HepG2 (cell line): ENCODE data around the gene BICRA. TPM values are rescaled to one million over a fixed set of nuclear protein-coding genes. Genes with fewer than 3 reads are reported as not detected.
A peak's percentile ranks its signal among the peaks of the same experiment; 100 is the strongest.

Experiments
- AHDC1 ChIP-seq: sonication (generic); formaldehyde crosslinking; IDR thresholded peaks from 2 replicates; pipeline ENCODE4 v1.5.1; 2020; ENCODE audit warnings: mild to moderate bottlenecking, missing genetic modification reagents, borderline replicate concordance
- ATF2 ChIP-seq: sonication (generic); formaldehyde crosslinking; IDR thresholded peaks from 2 replicates; pipeline ENCODE4 v1.4.0; 2020; ENCODE audit warnings: missing genetic modification reagents
- EHMT2 ChIP-seq: fragments of 200-600 bp; sonication (generic); IDR thresholded peaks from 2 replicates; pipeline ENCODE4 v1.7.0; 2017; ENCODE audit warnings: antibody characterized with exemption, low read depth, low read length, borderline replicate concordance
- FOSL1 ChIP-seq: sonication (generic); formaldehyde crosslinking; IDR thresholded peaks from 2 replicates; pipeline ENCODE4 v1.9.0; 2021; ENCODE audit warnings: missing genetic modification reagents, borderline replicate concordance
- HNF4G ChIP-seq, 2 experiments: sonication (generic) in 1 of 2; formaldehyde crosslinking in 1 of 2; IDR thresholded peaks; 2 replicates each; pipeline versions ENCODE4 v1.4.0 to v1.6.1; 2011 to 2020; ENCODE audit warnings: borderline replicate concordance in 2 of 2, low read depth in 2 of 2, mild to moderate bottlenecking in 2 of 2, low read length in 1 of 2, missing genetic modification reagents in 1 of 2, moderate library complexity in 1 of 2
- HNRNPK ChIP-seq: fragments of 200-400 bp; formaldehyde crosslinking; IDR thresholded peaks from 2 replicates; pipeline ENCODE4 v1.6.1; 2018; ENCODE audit warnings: low read length, low read depth, moderate library complexity, mild to moderate bottlenecking; ENCODE audit not compliant: poor library complexity, severe bottlenecking
- KAT7 ChIP-seq: IDR thresholded peaks from 2 replicates; pipeline ENCODE4 v1.6.1; 2018; ENCODE audit warnings: borderline replicate concordance, missing compliant biosample characterization
- KMT2A ChIP-seq: sonication (generic); formaldehyde crosslinking; IDR thresholded peaks from 2 replicates; pipeline ENCODE4 v1.4.0; 2020; ENCODE audit warnings: missing genetic modification reagents
- MED1 ChIP-seq: sonication (generic); formaldehyde crosslinking; IDR thresholded peaks from 2 replicates; pipeline ENCODE4 v1.4.0; 2020; ENCODE audit warnings: missing genetic modification reagents
- ONECUT2 ChIP-seq: sonication (generic); formaldehyde crosslinking; IDR thresholded peaks from 2 replicates; pipeline ENCODE4 v1.4.0; 2020; ENCODE audit warnings: missing genetic modification reagents
- RARA ChIP-seq: IDR thresholded peaks from 2 replicates; pipeline ENCODE4 v1.6.1; 2016; ENCODE audit warnings: missing genetic modification reagents, missing compliant biosample characterization
- RFX1 ChIP-seq: fragments of 450-650 bp; IDR thresholded peaks from 2 replicates; pipeline ENCODE4 v1.6.1; 2017
- SOX13 ChIP-seq, 3 experiments: fragments of 450-650 bp in 1 of 3; sonication (generic) in 1 of 3; formaldehyde crosslinking in 1 of 3; IDR thresholded peaks in 2 of 3; conservative IDR thresholded peaks in 1 of 3; 2 replicates each; pipeline versions ENCODE4 v1.5.0 to v1.6.1; 2016 to 2020; ENCODE audit warnings: antibody characterized with exemption in 1 of 3, mild to moderate bottlenecking in 1 of 3, missing compliant biosample characterization in 1 of 3, missing genetic modification reagents in 1 of 3, moderate library complexity in 1 of 3
- TARDBP ChIP-seq: sonication (generic); formaldehyde crosslinking; IDR thresholded peaks from 2 replicates; pipeline ENCODE4 v1.8.0; 2022; ENCODE audit warnings: mild to moderate bottlenecking, missing genetic modification reagents
- ZFP90 ChIP-seq: sonication (generic); formaldehyde crosslinking; IDR thresholded peaks from 2 replicates; pipeline ENCODE4 v1.8.0; 2022; ENCODE audit warnings: missing genetic modification reagents, mild to moderate bottlenecking, inconsistent platforms, borderline replicate concordance
- ZNF224 ChIP-seq: sonication (generic); formaldehyde crosslinking; IDR thresholded peaks from 2 replicates; pipeline ENCODE4 v1.5.0; 2020; ENCODE audit warnings: mild to moderate bottlenecking, missing genetic modification reagents
- ZNF296 ChIP-seq: sonication (generic); formaldehyde crosslinking; conservative IDR thresholded peaks from 2 replicates; pipeline ENCODE4 v1.5.0; 2020; ENCODE audit warnings: mild to moderate bottlenecking, missing genetic modification reagents
- ZNF333 ChIP-seq: sonication (generic); formaldehyde crosslinking; IDR thresholded peaks from 2 replicates; pipeline ENCODE4 v1.4.0; 2020; ENCODE audit warnings: mild to moderate bottlenecking, missing genetic modification reagents, borderline replicate concordance
- ZNF501 ChIP-seq: sonication (generic); formaldehyde crosslinking; IDR thresholded peaks from 2 replicates; pipeline ENCODE4 v1.5.1; 2020; ENCODE audit warnings: mild to moderate bottlenecking, moderate library complexity, missing genetic modification reagents
- ZNF577 ChIP-seq: sonication (generic); formaldehyde crosslinking; IDR thresholded peaks from 2 replicates; pipeline ENCODE4 v1.4.0; 2020; ENCODE audit warnings: mild to moderate bottlenecking, low read depth, missing genetic modification reagents, borderline replicate concordance
- ZNF746 ChIP-seq: sonication (generic); formaldehyde crosslinking; IDR thresholded peaks from 2 replicates; pipeline ENCODE4 v1.8.0; 2022; ENCODE audit warnings: mild to moderate bottlenecking, missing genetic modification reagents
- ZNF788 ChIP-seq: sonication (generic); formaldehyde crosslinking; IDR thresholded peaks from 2 replicates; pipeline ENCODE4 v1.5.0; 2020; ENCODE audit warnings: mild to moderate bottlenecking, missing genetic modification reagents, borderline replicate concordance
- ZNF792 ChIP-seq: IDR thresholded peaks from 2 replicates; pipeline ENCODE4 v1.6.1; 2016
- polyA plus RNA-seq, 8 experiments: library from polyadenylated mRNA; depleted of rRNA in 3 of 8; stranded (reverse) in 7 of 8; unstranded in 1 of 8; fragments of >200 nt; fragmentation: Illumina TruSeq in 4 of 8; extraction: Trizol in 4 of 8; gene quantifications; 2 replicates each; pipeline versions ENCODE4 v1.2.1 to v1.2.3, GENCODE V29; 2011 to 2016; ENCODE audit warnings: low read depth in 4 of 8, missing spikeins in 1 of 8, mixed read lengths in 1 of 8; ENCODE audit not compliant: insufficient read depth in 1 of 8
- total RNA-seq, 5 experiments: library from RNA; depleted of rRNA; stranded (reverse); fragments of >200 nt; fragmentation: Illumina TruSeq; extraction: Trizol; gene quantifications; 2 replicates each; pipeline ENCODE4 v1.2.3, GENCODE V29; 2016; ENCODE audit warnings: low read depth in 1 of 5

The BICRA gene
- total and polyA plus RNA-seq, 2 of the 13 experiments (the other 11 are each of a cell fraction or from before 2014, with no cell fraction given) = 0.55 to 0.71 TPM

- TF ChIP-seq ATF2 (CRISPR knock-in tag) (no peak; the same call in 1 of the 2 replicates), ZNF333 (CRISPR knock-in tag) (no peak), ZNF224 (CRISPR knock-in tag) (0 out of 2 replicates have a peak, but pooled peaks have one; percentile 33), ZNF501 (CRISPR knock-in tag) (0 out of 2 replicates have a peak, but pooled peaks have one; percentile 33), KAT7 (CRISPR knock-in tag) (peak; percentile 55; the same call in 1 of the 2 replicates), ZNF577 (CRISPR knock-in tag) (no peak), ZNF788 (peak; percentile 21; the same call in 1 of the 2 replicates), FOSL1 (no peak), TARDBP (CRISPR knock-in tag) (peak; percentile 76; the same call in 1 of the 2 replicates), ZFP90 (CRISPR knock-in tag) (0 out of 2 replicates have a peak, but pooled peaks have one; percentile 40), ONECUT2 (CRISPR knock-in tag) (no peak), RARA (CRISPR knock-in tag) (peak; percentile 34; the same call in 1 of the 2 replicates), EHMT2 (0 out of 2 replicates have a peak, but pooled peaks have one; percentile 55), AHDC1 (0 out of 2 replicates have a peak, but pooled peaks have one; percentile 11), MED1 (CRISPR knock-in tag) (peak; percentile 16; the same call in 1 of the 2 replicates), ZNF746 (CRISPR knock-in tag) (0 out of 2 replicates have a peak, but pooled peaks have one; percentile 47), HNRNPK (no peak), SOX13 (IDR thresholded peaks at IDR 0.05) (no peak), SOX13 (CRISPR knock-in tag; conservative IDR thresholded peaks at IDR 0.05 in 1 of 2, IDR thresholded peaks at IDR 0.05 in 1 of 2) (0 out of 4 replicates have a peak, but pooled peaks of 1 of the 2 experiments have one; percentile 15), ZNF792 (CRISPR knock-in tag) (0 out of 2 replicates have a peak, but pooled peaks have one; percentile 7), KMT2A (CRISPR knock-in tag) (no peak), HNF4G (IDR thresholded peaks at IDR 0.05; ENCODE audit: borderline replicate concordance, low read depth, low read length) (peak; percentile 18; the same call in 1 of the 2 replicates), HNF4G (CRISPR knock-in tag; IDR thresholded peaks at IDR 0.05; ENCODE audit: borderline replicate concordance, low read depth) (no peak), RFX1 (no peak), ZNF296 (CRISPR knock-in tag) (no peak)
Measured at GRCh38 chr19:47623921-47624391, 15.0 kb downstream of the BICRA start (continued).
